ENCODE results near the gene AMACR. TPM values are rescaled to one million over a fixed set of nuclear protein-coding genes. Genes with fewer than 3 reads are reported as not detected.

The AMACR gene
- polyA plus RNA-seq, 1 donor from 2014 or later, result 28.5 TPM

- Histone ChIP-seq H2AFZ (ENCODE audit: low read depth, low read length) (no peak overlapping the region), H3K9me3 (ENCODE audit: low read length) (no peaks in the 10 kb centered on the region), H3K79me2 (replicated peaks; ENCODE audit: insufficient read depth, low read length) (no peaks in the 10 kb centered on the region), H3K36me3 (ENCODE audit: insufficient read depth, low read length) (peaks cover under 1% of the 10 kb centered on the region), H3K27me3 (ENCODE audit: insufficient read depth, low read depth, low read length) (no peaks in the 10 kb centered on the region), H3F3A (ENCODE audit: insufficient read depth, low read length, poor library complexity, severe bottlenecking) (no peaks in the 10 kb centered on the region), H3K4me3 (ENCODE audit: low read length) (no peak overlapping the region), H4K20me1 (ENCODE audit: insufficient read depth) (no peaks in the 10 kb centered on the region), H3K9ac (ENCODE audit: low read length) (no peak overlapping the region), H3K4me2 (ENCODE audit: low read length) (no peak overlapping the region), H3K27ac (ENCODE audit: low read length) (no peak overlapping the region), H3K9me2 (ENCODE audit: insufficient read depth, low read length) (no peaks in the 10 kb centered on the region)
- no peak for TF ChIP-seq MXI1 (conservative IDR thresholded peaks at IDR 0.05; ENCODE audit: poor library complexity, severe bottlenecking)
- no peak for TF ChIP-seq EP300 (conservative IDR thresholded peaks at IDR 0.05; ENCODE audit: poor library complexity, severe bottlenecking)
- no peak for TF ChIP-seq RAD21 (conservative IDR thresholded peaks at IDR 0.05)
- TF ChIP-seq SMC3 (conservative IDR thresholded peaks at IDR 0.05; ENCODE audit: poor library complexity), result no peak
- TF ChIP-seq, protein P1, sequence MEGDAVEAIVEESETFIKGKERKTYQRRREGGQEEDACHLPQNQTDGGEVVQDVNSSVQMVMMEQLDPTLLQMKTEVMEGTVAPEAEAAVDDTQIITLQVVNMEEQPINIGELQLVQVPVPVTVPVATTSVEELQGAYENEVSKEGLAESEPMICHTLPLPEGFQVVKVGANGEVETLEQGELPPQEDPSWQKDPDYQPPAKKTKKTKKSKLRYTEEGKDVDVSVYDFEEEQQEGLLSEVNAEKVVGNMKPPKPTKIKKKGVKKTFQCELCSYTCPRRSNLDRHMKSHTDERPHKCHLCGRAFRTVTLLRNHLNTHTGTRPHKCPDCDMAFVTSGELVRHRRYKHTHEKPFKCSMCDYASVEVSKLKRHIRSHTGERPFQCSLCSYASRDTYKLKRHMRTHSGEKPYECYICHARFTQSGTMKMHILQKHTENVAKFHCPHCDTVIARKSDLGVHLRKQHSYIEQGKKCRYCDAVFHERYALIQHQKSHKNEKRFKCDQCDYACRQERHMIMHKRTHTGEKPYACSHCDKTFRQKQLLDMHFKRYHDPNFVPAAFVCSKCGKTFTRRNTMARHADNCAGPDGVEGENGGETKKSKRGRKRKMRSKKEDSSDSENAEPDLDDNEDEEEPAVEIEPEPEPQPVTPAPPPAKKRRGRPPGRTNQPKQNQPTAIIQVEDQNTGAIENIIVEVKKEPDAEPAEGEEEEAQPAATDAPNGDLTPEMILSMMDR (IDR thresholded peaks at IDR 0.05; ENCODE audit: poor library complexity, severe bottlenecking), result no peak
Observed at GRCh38 chr5:33995865-33996264, 12.0 kb downstream of the AMACR start.

GRCh38 chr5:33994845-33995244 lies 13.0 kb downstream of the AMACR start:
- Histone ChIP-seq H3K79me2 (replicated peaks; ENCODE audit: insufficient read depth, low read length) (no peaks in the 10 kb centered on the region), H3F3A (ENCODE audit: insufficient read depth, low read length, poor library complexity, severe bottlenecking) (no peaks in the 10 kb centered on the region), H2AFZ (ENCODE audit: low read depth, low read length) (no peak overlapping the region), H4K20me1 (ENCODE audit: insufficient read depth) (no peaks in the 10 kb centered on the region), H3K9me2 (ENCODE audit: insufficient read depth, low read length) (no peaks in the 10 kb centered on the region), H3K9ac (ENCODE audit: low read length) (no peak overlapping the region), H3K9me3 (ENCODE audit: low read length) (no peaks in the 10 kb centered on the region), H3K27ac (ENCODE audit: low read length) (no peak overlapping the region), H3K27me3 (ENCODE audit: insufficient read depth, low read depth, low read length) (no peaks in the 10 kb centered on the region), H3K4me2 (ENCODE audit: low read length) (no peak overlapping the region), H3K36me3 (ENCODE audit: insufficient read depth, low read length) (peaks cover 5% of the 10 kb centered on the region), H3K4me3 (ENCODE audit: low read length) (no peak overlapping the region)
- TF ChIP-seq, protein P2, sequence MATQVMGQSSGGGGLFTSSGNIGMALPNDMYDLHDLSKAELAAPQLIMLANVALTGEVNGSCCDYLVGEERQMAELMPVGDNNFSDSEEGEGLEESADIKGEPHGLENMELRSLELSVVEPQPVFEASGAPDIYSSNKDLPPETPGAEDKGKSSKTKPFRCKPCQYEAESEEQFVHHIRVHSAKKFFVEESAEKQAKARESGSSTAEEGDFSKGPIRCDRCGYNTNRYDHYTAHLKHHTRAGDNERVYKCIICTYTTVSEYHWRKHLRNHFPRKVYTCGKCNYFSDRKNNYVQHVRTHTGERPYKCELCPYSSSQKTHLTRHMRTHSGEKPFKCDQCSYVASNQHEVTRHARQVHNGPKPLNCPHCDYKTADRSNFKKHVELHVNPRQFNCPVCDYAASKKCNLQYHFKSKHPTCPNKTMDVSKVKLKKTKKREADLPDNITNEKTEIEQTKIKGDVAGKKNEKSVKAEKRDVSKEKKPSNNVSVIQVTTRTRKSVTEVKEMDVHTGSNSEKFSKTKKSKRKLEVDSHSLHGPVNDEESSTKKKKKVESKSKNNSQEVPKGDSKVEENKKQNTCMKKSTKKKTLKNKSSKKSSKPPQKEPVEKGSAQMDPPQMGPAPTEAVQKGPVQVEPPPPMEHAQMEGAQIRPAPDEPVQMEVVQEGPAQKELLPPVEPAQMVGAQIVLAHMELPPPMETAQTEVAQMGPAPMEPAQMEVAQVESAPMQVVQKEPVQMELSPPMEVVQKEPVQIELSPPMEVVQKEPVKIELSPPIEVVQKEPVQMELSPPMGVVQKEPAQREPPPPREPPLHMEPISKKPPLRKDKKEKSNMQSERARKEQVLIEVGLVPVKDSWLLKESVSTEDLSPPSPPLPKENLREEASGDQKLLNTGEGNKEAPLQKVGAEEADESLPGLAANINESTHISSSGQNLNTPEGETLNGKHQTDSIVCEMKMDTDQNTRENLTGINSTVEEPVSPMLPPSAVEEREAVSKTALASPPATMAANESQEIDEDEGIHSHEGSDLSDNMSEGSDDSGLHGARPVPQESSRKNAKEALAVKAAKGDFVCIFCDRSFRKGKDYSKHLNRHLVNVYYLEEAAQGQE (IDR thresholded peaks at IDR 0.05; ENCODE audit: borderline replicate concordance), result no peak
- TF ChIP-seq, protein P1 (IDR thresholded peaks at IDR 0.05; ENCODE audit: poor library complexity, severe bottlenecking), result no peak
- TF ChIP-seq MXI1 (conservative IDR thresholded peaks at IDR 0.05; ENCODE audit: poor library complexity, severe bottlenecking) (no peak), RAD21 (conservative IDR thresholded peaks at IDR 0.05) (no peak), EP300 (conservative IDR thresholded peaks at IDR 0.05; ENCODE audit: poor library complexity, severe bottlenecking) (no peak), SMC3 (conservative IDR thresholded peaks at IDR 0.05; ENCODE audit: poor library complexity) (no peak), TAF1 (IDR thresholded peaks at IDR 0.05; ENCODE audit: low read depth) (no peak), EZH2 (IDR thresholded peaks at IDR 0.05; ENCODE audit: borderline replicate concordance, insufficient read depth, low read length, poor library complexity, severe bottlenecking) (no peak), POLR2AphosphoS5 (IDR thresholded peaks at IDR 0.05) (no peak)
